ENCODE results near the gene LMAN2.

- TF ChIP-seq, protein P1, sequence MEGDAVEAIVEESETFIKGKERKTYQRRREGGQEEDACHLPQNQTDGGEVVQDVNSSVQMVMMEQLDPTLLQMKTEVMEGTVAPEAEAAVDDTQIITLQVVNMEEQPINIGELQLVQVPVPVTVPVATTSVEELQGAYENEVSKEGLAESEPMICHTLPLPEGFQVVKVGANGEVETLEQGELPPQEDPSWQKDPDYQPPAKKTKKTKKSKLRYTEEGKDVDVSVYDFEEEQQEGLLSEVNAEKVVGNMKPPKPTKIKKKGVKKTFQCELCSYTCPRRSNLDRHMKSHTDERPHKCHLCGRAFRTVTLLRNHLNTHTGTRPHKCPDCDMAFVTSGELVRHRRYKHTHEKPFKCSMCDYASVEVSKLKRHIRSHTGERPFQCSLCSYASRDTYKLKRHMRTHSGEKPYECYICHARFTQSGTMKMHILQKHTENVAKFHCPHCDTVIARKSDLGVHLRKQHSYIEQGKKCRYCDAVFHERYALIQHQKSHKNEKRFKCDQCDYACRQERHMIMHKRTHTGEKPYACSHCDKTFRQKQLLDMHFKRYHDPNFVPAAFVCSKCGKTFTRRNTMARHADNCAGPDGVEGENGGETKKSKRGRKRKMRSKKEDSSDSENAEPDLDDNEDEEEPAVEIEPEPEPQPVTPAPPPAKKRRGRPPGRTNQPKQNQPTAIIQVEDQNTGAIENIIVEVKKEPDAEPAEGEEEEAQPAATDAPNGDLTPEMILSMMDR (IDR thresholded peaks at IDR 0.05; ENCODE audit: low read depth, low read length, poor library complexity, severe bottlenecking), result no peak
- no peak for TF ChIP-seq EZH2phosphoT487 (IDR thresholded peaks at IDR 0.05; ENCODE audit: borderline replicate concordance, low read length)
Observed at GRCh38 chr5:177307544-177308363, 43.7 kb downstream of the LMAN2 start.
